ENCODE results near the gene GAL3ST1.
"Not testable (repeated sequence)": the region's sequence is repeated elsewhere in the genome, so short reads cannot be mapped to it uniquely, and the experiment has no call there.

Gene GAL3ST1

DNA sequence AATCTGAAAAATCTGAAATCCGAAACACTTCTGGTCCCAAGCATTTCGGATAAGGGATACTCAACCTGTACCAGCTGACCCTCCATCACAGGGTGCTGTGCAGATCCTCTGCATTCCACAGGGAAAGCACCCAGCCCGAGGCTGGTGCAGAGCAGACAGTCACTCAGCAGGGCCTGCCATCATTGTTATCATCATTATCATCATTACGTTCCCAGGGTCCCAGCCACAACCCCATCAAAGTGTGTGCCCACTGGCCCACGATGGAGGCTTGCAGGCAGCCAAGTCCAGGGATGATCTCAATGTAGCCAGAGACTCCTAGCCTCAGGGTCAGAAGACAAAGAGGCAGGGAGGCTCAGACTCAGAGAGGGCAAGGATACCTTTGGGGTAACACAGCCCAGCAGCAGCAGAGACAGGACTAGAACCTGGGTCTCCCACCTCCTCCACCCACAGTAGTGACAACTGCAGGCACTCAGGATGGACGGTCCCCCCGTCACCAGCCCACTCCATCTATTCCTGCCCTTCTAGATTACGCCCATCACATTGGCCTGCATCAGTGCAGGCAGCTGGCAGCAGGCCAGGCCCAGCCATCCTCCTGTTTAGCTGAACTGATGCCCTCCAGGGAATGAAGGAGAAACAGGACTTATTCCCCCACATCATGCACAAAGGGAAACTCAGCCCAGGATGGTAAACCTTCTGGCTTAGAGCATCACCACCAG, 10.3 kb downstream of the GAL3ST1 start:
- DNase-seq (ENCODE audit: low spot score): no peak

DNA sequence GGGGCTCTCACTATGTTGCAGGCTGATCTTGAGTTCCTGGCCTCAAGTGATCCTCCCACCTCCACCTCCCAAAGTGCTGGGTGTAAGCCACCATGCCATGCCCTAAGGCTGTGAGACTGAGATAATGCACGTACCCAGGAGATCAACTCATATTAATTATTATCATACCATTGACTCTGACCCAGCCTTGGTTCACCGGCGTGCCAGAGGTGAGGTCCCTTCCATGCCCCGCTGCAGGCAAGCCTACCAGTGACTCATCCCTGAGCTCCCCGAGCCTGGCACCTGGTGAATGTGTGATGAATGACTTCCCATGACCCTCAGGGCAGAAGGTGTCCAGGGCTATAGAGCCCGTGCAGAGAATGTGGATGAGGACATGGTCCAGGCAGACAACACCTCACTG, 12.1 kb downstream of the GAL3ST1 start:
- no peak for DNase-seq (ENCODE audit: low spot score)

DNA sequence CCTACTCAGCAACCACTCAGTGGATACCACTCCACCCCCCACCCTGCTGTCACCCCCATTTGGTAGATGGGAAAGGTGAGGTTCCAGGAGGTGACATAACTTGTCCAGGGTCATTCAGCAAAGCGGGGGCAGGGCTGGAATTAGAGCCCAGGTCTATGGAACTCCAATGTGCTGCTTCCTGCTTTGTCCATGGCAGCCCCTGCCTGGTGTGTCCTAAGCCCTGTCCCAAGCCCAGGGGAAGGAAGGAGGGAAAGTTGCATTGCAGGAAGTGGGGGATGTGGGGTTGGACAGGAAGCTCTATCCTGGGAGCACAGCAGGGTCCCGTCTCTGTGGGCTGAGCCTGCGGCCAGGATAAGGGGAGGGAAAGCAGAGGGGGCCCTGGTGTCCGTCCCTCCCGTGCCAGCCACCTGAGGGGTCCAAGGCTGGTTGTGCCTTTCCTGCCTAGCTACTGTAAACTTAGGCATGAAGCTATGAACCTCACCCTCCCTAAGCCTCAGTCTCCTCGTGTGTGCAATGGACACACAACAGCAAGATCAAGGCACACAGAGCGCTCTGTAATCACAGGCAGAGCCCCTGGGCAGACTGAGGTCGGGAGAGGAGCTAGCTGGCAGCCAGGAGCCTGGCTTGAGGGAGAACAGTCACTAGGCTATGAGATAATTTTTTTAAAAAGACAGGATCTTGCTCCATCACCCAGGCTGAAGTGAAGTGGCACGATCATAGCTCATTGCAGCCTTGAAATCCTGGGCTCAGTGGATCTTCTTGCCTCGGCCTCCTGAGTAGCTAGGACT, 12.9 kb downstream of the GAL3ST1 start:
- DNase-seq (ENCODE audit: low spot score): no peak

- DNase-seq (ENCODE audit: low spot score): not testable (repeated sequence)
Observed at GRCh38 chr22:30560643-30561202, 13.7 kb downstream of the GAL3ST1 start.

GRCh38 chr22:30559889-30560288, 14.6 kb downstream of the GAL3ST1 start:
- no peak for DNase-seq (ENCODE audit: low spot score)

GRCh38 chr22:30557243-30557642, 17.2 kb downstream of the GAL3ST1 start:
- DNase-seq (ENCODE audit: low spot score): no peak

DNA sequence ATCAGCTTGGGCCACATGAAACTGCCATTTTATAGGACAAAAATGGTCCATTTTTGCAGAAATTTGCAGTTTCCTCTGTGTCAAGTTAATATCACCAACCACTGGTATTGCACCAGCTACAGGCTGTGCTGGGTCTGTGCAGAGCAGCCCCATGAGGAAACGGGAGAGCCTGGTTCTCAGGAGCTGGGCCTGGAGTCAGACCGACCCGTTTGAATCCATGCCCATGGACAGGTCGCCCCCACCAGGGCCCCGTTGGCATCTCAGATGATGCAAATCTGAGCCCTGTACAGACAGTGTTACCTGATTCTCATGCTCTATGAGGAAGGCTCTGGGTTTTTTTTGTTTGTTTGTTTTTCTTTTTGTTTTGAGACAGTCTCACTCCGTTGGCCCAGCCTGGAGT, 18.1 kb downstream of the GAL3ST1 start:
- DNase-seq (ENCODE audit: low spot score): no peak

GRCh38 chr22:30555282-30556210, 18.9 kb downstream of the GAL3ST1 start:
- no peak for DNase-seq (ENCODE audit: low spot score)

- no peak for DNase-seq (ENCODE audit: low spot score)
Observed at GRCh38 chr22:30553971-30554370, 20.5 kb downstream of the GAL3ST1 start.

DNA sequence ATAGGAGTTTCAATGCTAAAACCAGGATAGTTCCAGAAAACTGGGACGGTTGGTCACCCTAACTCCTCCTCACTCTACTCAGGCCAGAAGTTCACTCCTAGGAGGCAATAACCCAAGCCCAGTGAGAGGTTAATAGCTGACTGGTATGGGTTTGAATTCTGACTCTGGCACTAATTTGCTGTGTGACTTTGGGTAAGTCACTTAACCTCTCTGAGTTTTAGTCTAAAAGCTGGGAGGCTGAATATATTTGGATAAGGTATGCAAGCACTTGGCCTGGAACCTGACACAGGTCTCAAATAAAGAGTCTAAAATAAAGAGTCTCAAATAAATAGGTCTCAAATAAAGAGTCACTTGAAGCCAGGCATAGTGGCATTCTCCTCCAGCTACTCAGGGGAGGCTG, 21.7 kb downstream of the GAL3ST1 start:
- no peak for DNase-seq (ENCODE audit: low spot score)

DNA sequence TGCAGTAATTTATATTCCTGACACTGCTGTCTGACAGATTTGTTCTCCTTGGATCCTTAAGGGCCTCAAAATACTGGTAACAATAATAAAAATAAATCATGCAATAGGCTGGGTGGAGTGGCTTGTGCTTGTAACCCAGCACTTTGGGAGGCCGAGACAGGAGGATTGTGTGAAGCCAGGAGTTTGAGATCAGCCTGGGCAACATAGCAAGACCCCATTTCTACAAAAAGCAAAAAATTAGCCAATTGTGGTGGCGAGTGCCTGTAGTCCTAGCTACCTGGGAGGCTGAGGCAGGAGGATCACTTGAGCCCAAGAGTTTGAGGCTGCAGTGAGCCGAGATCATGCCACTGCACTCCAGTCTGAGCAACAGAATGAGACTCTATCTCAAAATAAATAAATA, 22.7 kb downstream of the GAL3ST1 start:
- not testable (repeated sequence) for DNase-seq (ENCODE audit: low spot score)

GRCh38 chr22:30547188-30547587, 27.3 kb downstream of the GAL3ST1 start:
- no peak for DNase-seq (ENCODE audit: low spot score)

- no peak for DNase-seq (ENCODE audit: low spot score)
Observed at GRCh38 chr22:30546616-30547015, 27.8 kb downstream of the GAL3ST1 start, which contains the start of gene SEC14L6. Gene SEC14L6, minus strand, starts transcription at chr22:30546741. Its CDS starts 59 bp downstream, at chr22:30546682.

- DNase-seq (ENCODE audit: low spot score): no peak
Observed at GRCh38 chr22:30542811-30543188, 31.7 kb downstream of the GAL3ST1 start.

- peak; percentile 37 for DNase-seq (ENCODE audit: low spot score)
Observed at GRCh38 chr22:30541961-30542810, 32.3 kb downstream of the GAL3ST1 start.

- DNase-seq (ENCODE audit: low spot score): not testable (repeated sequence)
Observed at GRCh38 chr22:30541511-30541910, 33.0 kb downstream of the GAL3ST1 start.

- no peak for DNase-seq (ENCODE audit: low spot score)
Observed at GRCh38 chr22:30539368-30539767, 35.1 kb downstream of the GAL3ST1 start.

DNA sequence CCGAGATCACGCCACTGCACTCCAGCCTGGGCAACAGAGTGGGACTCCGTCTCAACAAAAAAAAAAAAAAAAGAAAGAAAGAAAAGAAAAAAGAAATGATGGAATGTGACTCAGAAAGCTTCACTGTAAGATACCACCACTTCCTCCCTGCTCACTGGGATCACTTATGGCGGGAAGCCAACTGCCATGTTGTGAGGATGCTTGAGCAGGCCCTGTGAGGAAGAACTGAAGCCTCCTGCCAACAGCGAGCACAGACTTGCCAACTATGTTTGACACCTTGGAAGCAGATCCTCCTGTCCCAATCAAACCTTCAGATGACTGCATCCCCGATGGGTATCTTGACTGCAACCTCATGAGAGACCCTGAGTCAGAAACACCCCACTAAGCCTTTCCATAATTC, 36.2 kb downstream of the GAL3ST1 start:
- DNase-seq (ENCODE audit: low spot score): no peak

GRCh38 chr22:30537083-30537731, 37.3 kb downstream of the GAL3ST1 start:
- DNase-seq (ENCODE audit: low spot score): no peak

- no peak for DNase-seq (ENCODE audit: low spot score)
Observed at GRCh38 chr22:30535182-30535581, 39.3 kb downstream of the GAL3ST1 start.

Measured in GM03348 (cell line).